Esophagus muscularis mucosa (tissue), 4 donors: ENCODE measurements around the gene PRTN3.

Source experiments
- EP300 ChIP-seq: sonication (generic); formaldehyde crosslinking; IDR thresholded peaks from one replicate; pipeline ENCODE4 v1.6.1; 2017; ENCODE audit warnings: antibody characterized with exemption
- POLR2A ChIP-seq: fragments of 450-650 bp; IDR thresholded peaks from one replicate; pipeline ENCODE4 v1.6.1; 2017; ENCODE audit warnings: antibody characterized with exemption, moderate library complexity, mild to moderate bottlenecking, low read depth
- POLR2AphosphoS5 ChIP-seq, 2 donors: sonication (generic); formaldehyde crosslinking; IDR thresholded peaks; one replicate each; pipeline ENCODE4 v1.6.1; 2017; ENCODE audit warnings: antibody characterized with exemption in 2 of 2
- TF ChIP-seq, protein P1 (sequence below), 3 experiments: fragments of 200-600 bp in 2 of 3; fragments of 450-650 bp in 1 of 3; sonication (generic) in 2 of 3; IDR thresholded peaks; one replicate each; pipeline ENCODE4 v1.5.1; 2017 to 2019; ENCODE audit warnings: antibody characterized with exemption in 3 of 3, mild to moderate bottlenecking in 2 of 3, moderate library complexity in 1 of 3

DNA sequence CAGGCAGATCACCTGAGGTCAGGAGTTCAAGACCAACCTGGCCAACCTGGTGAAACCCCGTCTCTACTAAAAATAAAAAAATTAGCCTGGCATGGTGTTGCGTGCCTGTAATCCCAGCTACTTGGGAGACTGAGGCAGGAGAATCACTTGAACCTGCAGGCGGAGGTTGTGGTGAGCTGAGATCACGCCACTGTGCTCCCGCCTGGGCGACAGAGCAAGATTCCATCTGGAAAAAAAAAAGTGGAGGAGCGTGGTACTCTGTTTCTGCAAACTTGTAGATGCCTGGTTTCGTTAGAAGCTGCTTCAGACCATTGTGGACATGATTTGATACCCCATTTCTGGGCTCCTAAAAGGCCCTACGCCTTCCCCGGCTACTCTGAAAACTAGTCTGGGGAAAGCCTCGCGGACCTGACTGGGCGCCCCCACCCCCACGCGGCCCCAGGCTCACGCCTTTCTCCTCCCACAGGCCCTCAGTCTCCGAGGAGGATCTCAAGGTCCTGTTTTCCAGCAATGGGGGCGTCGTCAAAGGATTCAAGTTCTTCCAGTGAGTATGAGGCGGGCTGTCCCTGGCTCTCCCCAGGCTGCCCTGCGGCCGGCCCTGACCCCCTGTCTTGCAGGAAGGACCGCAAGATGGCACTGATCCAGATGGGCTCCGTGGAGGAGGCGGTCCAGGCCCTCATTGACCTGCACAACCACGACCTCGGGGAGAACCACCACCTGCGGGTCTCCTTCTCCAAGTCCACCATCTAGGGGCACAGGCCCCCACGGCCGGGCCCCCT is 30.5 kb upstream of the PRTN3 start:
- TF ChIP-seq, protein P1, sequence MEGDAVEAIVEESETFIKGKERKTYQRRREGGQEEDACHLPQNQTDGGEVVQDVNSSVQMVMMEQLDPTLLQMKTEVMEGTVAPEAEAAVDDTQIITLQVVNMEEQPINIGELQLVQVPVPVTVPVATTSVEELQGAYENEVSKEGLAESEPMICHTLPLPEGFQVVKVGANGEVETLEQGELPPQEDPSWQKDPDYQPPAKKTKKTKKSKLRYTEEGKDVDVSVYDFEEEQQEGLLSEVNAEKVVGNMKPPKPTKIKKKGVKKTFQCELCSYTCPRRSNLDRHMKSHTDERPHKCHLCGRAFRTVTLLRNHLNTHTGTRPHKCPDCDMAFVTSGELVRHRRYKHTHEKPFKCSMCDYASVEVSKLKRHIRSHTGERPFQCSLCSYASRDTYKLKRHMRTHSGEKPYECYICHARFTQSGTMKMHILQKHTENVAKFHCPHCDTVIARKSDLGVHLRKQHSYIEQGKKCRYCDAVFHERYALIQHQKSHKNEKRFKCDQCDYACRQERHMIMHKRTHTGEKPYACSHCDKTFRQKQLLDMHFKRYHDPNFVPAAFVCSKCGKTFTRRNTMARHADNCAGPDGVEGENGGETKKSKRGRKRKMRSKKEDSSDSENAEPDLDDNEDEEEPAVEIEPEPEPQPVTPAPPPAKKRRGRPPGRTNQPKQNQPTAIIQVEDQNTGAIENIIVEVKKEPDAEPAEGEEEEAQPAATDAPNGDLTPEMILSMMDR (IDR thresholded peaks at IDR 0.05): no peak
- TF ChIP-seq EP300 (no peak), POLR2A (no peak), POLR2AphosphoS5 (IDR thresholded peaks at IDR 0.05) (no peak)
